Breast epithelium (tissue), 3 donors: ENCODE measurements around the gene PKMYT1.

Source experiments
- CTCF ChIP-seq, 3 donors: fragments of 450-650 bp; IDR thresholded peaks; one replicate each; pipeline ENCODE4 v1.5.1; 2016 to 2017; ENCODE audit warnings: antibody characterized with exemption in 3 of 3, mild to moderate bottlenecking in 3 of 3, moderate library complexity in 3 of 3
- POLR2A ChIP-seq: fragments of 450-650 bp; IDR thresholded peaks from one replicate; pipeline ENCODE4 v1.6.1; 2016; ENCODE audit warnings: antibody characterized with exemption, mild to moderate bottlenecking, moderate library complexity
- POLR2AphosphoS5 ChIP-seq, 3 donors: sonication (generic); formaldehyde crosslinking; IDR thresholded peaks; one replicate each; pipeline ENCODE4 v1.6.1; 2017; ENCODE audit warnings: antibody characterized with exemption in 3 of 3

DNA sequence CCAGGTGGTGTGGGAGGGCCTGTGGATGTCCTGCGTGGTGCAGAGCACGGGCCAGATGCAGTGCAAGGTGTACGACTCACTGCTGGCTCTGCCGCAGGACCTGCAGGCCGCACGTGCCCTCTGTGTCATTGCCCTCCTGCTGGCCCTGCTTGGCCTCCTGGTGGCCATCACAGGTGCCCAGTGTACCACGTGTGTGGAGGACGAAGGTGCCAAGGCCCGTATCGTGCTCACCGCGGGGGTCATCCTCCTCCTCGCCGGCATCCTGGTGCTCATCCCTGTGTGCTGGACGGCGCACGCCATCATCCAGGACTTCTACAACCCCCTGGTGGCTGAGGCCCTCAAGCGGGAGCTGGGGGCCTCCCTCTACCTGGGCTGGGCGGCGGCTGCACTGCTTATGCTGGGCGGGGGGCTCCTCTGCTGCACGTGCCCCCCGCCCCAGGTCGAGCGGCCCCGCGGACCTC is 33.3 kb upstream of the PKMYT1 start:
- TF ChIP-seq POLR2AphosphoS5 (IDR thresholded peaks at IDR 0.05) (no peak), CTCF (IDR thresholded peaks at IDR 0.05) (no peak), POLR2A (no peak)
